H1 (cell line): ENCODE results near the gene ME3. TPM values are rescaled to one million over a fixed set of nuclear protein-coding genes. Genes with fewer than 3 reads are reported as not detected.

Experiments used
- CTCF ChIA-PET: fragments of 300-600 bp; sonication (Branson Sonifier 250); formaldehyde crosslinking; loops from one replicate; lab custom pipeline; 2021; ENCODE audit not compliant: partially characterized antibody; lab: Charles Lee
- POLR2A ChIA-PET: fragments of 300-600 bp; sonication (Branson Sonifier 250); formaldehyde crosslinking; loops from one replicate; lab custom pipeline; 2021; ENCODE audit warnings: inconsistent platforms; ENCODE audit not compliant: partially characterized antibody; lab: Charles Lee
- DNase-seq, 2 experiments: peaks; one replicate each; pipeline versions ENCODE4 v3.0.0 to v3.0.0-alpha.2; 2010 to 2022; ENCODE audit warnings: low spot score in 2 of 2, low read depth in 1 of 2, mixed read lengths in 1 of 2
- FAIRE-seq: peaks from 2 replicates; lab custom pipeline; 2011; peaks lifted over from hg19 to GRCh38; lab: Jason Lieb, UNC
- H2AFZ ChIP-seq: 2 replicates; pipeline ENCODE4 v1.8.1; 2012; ENCODE audit warnings: low read length, inconsistent platforms
- H2AK5ac ChIP-seq: 2 replicates; pipeline ENCODE4 v1.6.1; 2013; ENCODE audit warnings: low read depth, low read length
- H2BK120ac ChIP-seq: replicated peaks from 2 replicates; pipeline ENCODE3; 2013; ENCODE audit warnings: low read depth, low read length, inconsistent platforms
- H2BK12ac ChIP-seq: 2 replicates; pipeline ENCODE4 v1.6.1; 2013; ENCODE audit warnings: low read depth, low read length
- H2BK15ac ChIP-seq: 2 replicates; pipeline ENCODE4 v1.6.1; 2013; ENCODE audit warnings: low read length
- H2BK20ac ChIP-seq: 2 replicates; pipeline ENCODE4 v1.6.1; 2013; ENCODE audit warnings: low read length
- H2BK5ac ChIP-seq: 2 replicates; pipeline ENCODE4 v1.6.1; 2013; ENCODE audit warnings: low read depth, low read length
- H3K14ac ChIP-seq: 2 replicates; pipeline ENCODE4 v1.6.1; 2013; ENCODE audit warnings: inconsistent platforms; ENCODE audit not compliant: insufficient read length
- H3K18ac ChIP-seq: 2 replicates; pipeline ENCODE4 v1.6.1; 2013; ENCODE audit warnings: low read length; ENCODE audit errors: extremely low read depth
- H3K23ac ChIP-seq: 2 replicates; pipeline ENCODE4 v1.6.1; 2013; ENCODE audit warnings: inconsistent platforms; ENCODE audit not compliant: insufficient read length
- H3K23me2 ChIP-seq: 2 replicates; pipeline ENCODE4 v1.6.1; 2013; ENCODE audit warnings: low read depth, low read length
- H3K27ac ChIP-seq: 2 replicates; pipeline ENCODE4 v1.6.1; 2011; ENCODE audit warnings: low read depth, low read length, inconsistent platforms
- H3K27me3 ChIP-seq, 4 experiments: replicated peaks in 1 of 4; 1 replicate in 1 of 4; 2 replicates in 3 of 4; pipeline versions ENCODE4 v1.6.1 to v1.8.1; 2011 to 2013; ENCODE audit warnings: low read length in 3 of 4, mild to moderate bottlenecking in 3 of 4, inconsistent platforms in 2 of 4, mixed read lengths in 2 of 4, moderate library complexity in 1 of 4; ENCODE audit not compliant: control insufficient read depth in 3 of 4, insufficient read depth in 3 of 4; ENCODE audit errors: extremely low read depth in 1 of 4
- H3K36me3 ChIP-seq, 4 experiments: 2 replicates each; pipeline versions ENCODE4 v1.6.1 to v1.8.1; 2011 to 2013; ENCODE audit warnings: mild to moderate bottlenecking in 4 of 4, low read length in 3 of 4, moderate library complexity in 2 of 4, control low read depth in 1 of 4, inconsistent platforms in 1 of 4; ENCODE audit not compliant: insufficient read depth in 4 of 4, control insufficient read depth in 2 of 4
- H3K4ac ChIP-seq: replicated peaks from 2 replicates; pipeline ENCODE3; 2013; ENCODE audit warnings: low read length, low read depth, mixed read lengths, inconsistent platforms; ENCODE audit not compliant: insufficient read length
- H3K4me1 ChIP-seq, 4 experiments: replicated peaks in 1 of 4; 1 replicate in 1 of 4; 2 replicates in 3 of 4; pipeline versions ENCODE4 v1.6.1 to v1.8.1; 2011 to 2013; ENCODE audit warnings: low read length in 3 of 4, inconsistent platforms in 2 of 4, mixed read lengths in 1 of 4; ENCODE audit not compliant: insufficient read depth in 4 of 4, control insufficient read depth in 3 of 4
- H3K4me2 ChIP-seq, 2 experiments: 2 replicates each; pipeline versions ENCODE4 v1.6.1 to v1.8.1; 2011 to 2013; ENCODE audit warnings: low read depth in 2 of 2, low read length in 2 of 2, control low read depth in 1 of 2, inconsistent platforms in 1 of 2, mild to moderate bottlenecking in 1 of 2; ENCODE audit not compliant: insufficient read depth in 1 of 2
- H3K4me3 ChIP-seq, 4 experiments: fragments of 200-600, 300-600 bp in 1 of 4; sonication (generic), shearing (Covaris generic), sonication (Bioruptor Twin) in 1 of 4; 2 replicates each; pipeline versions ENCODE4 v1.5.1 to v1.8.1; 2011 to 2016; ENCODE audit warnings: low read length in 4 of 4, low read depth in 3 of 4, control low read depth in 2 of 4, inconsistent platforms in 2 of 4, mild to moderate bottlenecking in 2 of 4, mixed read lengths in 1 of 4, moderate library complexity in 1 of 4; ENCODE audit not compliant: insufficient read depth in 2 of 4; ENCODE audit errors: extremely low read depth in 1 of 4
- H3K56ac ChIP-seq: replicated peaks from 2 replicates; pipeline ENCODE3; 2013; ENCODE audit warnings: low read depth, mild to moderate bottlenecking, mixed read lengths, low read length, inconsistent platforms; ENCODE audit not compliant: insufficient read length
- H3K79me1 ChIP-seq: 2 replicates; pipeline ENCODE4 v1.6.1; 2013; ENCODE audit warnings: low read depth, low read length, control low read depth
- H3K79me2 ChIP-seq, 2 experiments: 2 replicates each; pipeline versions ENCODE4 v1.6.1 to v1.8.1; 2012 to 2013; ENCODE audit warnings: low read length in 2 of 2, mild to moderate bottlenecking in 2 of 2, inconsistent platforms in 1 of 2; ENCODE audit not compliant: insufficient read depth in 2 of 2, control insufficient read depth in 1 of 2
- H3K9ac ChIP-seq, 4 experiments: replicated peaks in 1 of 4; 1 replicate in 1 of 4; 2 replicates in 3 of 4; pipeline versions ENCODE4 v1.6.1 to v1.8.1; 2011 to 2013; ENCODE audit warnings: low read depth in 3 of 4, low read length in 3 of 4, control low read depth in 2 of 4, mild to moderate bottlenecking in 2 of 4, moderate library complexity in 2 of 4, inconsistent platforms in 1 of 4; ENCODE audit errors: extremely low read depth in 1 of 4
- H3K9me3 ChIP-seq, 2 experiments: 2 replicates each; pipeline versions ENCODE4 v1.6.1 to v1.8.1; 2012 to 2013; ENCODE audit warnings: mild to moderate bottlenecking in 2 of 2, moderate library complexity in 2 of 2, control low read depth in 1 of 2, inconsistent platforms in 1 of 2, low read depth in 1 of 2, low read length in 1 of 2, mixed read lengths in 1 of 2; ENCODE audit not compliant: insufficient read depth in 2 of 2
- H4K20me1 ChIP-seq, 2 experiments: replicated peaks in 1 of 2; 2 replicates each; pipeline versions ENCODE3 to v1.8.1; 2011 to 2013; ENCODE audit warnings: inconsistent platforms in 2 of 2, low read length in 2 of 2, mild to moderate bottlenecking in 1 of 2; ENCODE audit not compliant: insufficient read depth in 2 of 2, control insufficient read depth in 1 of 2
- H4K5ac ChIP-seq: 2 replicates; pipeline ENCODE4 v1.6.1; 2013; ENCODE audit warnings: low read length, low read depth, mixed read lengths, inconsistent platforms; ENCODE audit not compliant: insufficient read length
- H4K8ac ChIP-seq: 2 replicates; pipeline ENCODE4 v1.8.0; 2013; ENCODE audit warnings: mild to moderate bottlenecking, moderate library complexity, low read length, inconsistent platforms; ENCODE audit not compliant: insufficient read depth; ENCODE audit errors: extremely low read depth
- H4K91ac ChIP-seq: replicated peaks from 2 replicates; pipeline ENCODE3; 2013; ENCODE audit warnings: low read length, mixed read lengths, inconsistent platforms; ENCODE audit not compliant: insufficient read length
- ATF3 ChIP-seq: IDR thresholded peaks from 2 replicates; pipeline ENCODE4 v1.6.1; 2011; ENCODE audit warnings: low read depth, mild to moderate bottlenecking, low read length; ENCODE audit not compliant: insufficient read depth
- CTCF ChIP-seq, 3 experiments: IDR thresholded peaks; 1 replicate in 2 of 3; 2 replicates in 1 of 3; pipeline versions ENCODE4 v1.5.1 to v1.6.1; 2011; ENCODE audit warnings: low read length in 3 of 3, mild to moderate bottlenecking in 3 of 3, inconsistent platforms in 2 of 3, low read depth in 1 of 3, moderate library complexity in 1 of 3; ENCODE audit not compliant: insufficient read depth in 1 of 3; ENCODE audit errors: control extremely low read depth in 1 of 3
- EZH2 ChIP-seq: fragments of 200-600 bp; sonication (generic); IDR thresholded peaks from 2 replicates; pipeline ENCODE4 v1.7.1; 2012; ENCODE audit warnings: low read depth, mild to moderate bottlenecking, moderate library complexity, low read length, inconsistent platforms; ENCODE audit not compliant: severe bottlenecking
- JUN ChIP-seq: IDR thresholded peaks from 2 replicates; pipeline ENCODE4 v1.6.1; 2011; ENCODE audit warnings: low read depth, mild to moderate bottlenecking, improper control_type of control experiment, low read length
- MAFK ChIP-seq: IDR thresholded peaks from 2 replicates; pipeline ENCODE4 v1.6.1; 2012; ENCODE audit warnings: low read depth, mild to moderate bottlenecking, improper control_type of control experiment, low read length
- POLR2A ChIP-seq, 2 experiments: IDR thresholded peaks; 1 replicate in 1 of 2; 2 replicates in 1 of 2; pipeline ENCODE4 v1.6.1; 2011; ENCODE audit warnings: low read depth in 2 of 2, low read length in 2 of 2, mild to moderate bottlenecking in 2 of 2; ENCODE audit errors: control extremely low read depth in 1 of 2
- POU5F1 ChIP-seq: IDR thresholded peaks from 2 replicates; pipeline ENCODE4 v1.6.1; 2011; ENCODE audit warnings: low read depth, mild to moderate bottlenecking, low read length, moderate library complexity
- SP2 ChIP-seq: IDR thresholded peaks from 2 replicates; pipeline ENCODE4 v1.6.1; 2012; ENCODE audit warnings: mild to moderate bottlenecking, low read length, inconsistent platforms
- SUZ12 ChIP-seq: fragments of 200-600 bp; sonication (generic); IDR thresholded peaks from 2 replicates; pipeline ENCODE4 v1.6.1; 2012; ENCODE audit warnings: mild to moderate bottlenecking, inconsistent platforms, low read length, moderate library complexity, mixed read lengths
- TAF7 ChIP-seq: optimal IDR thresholded peaks from 2 replicates; pipeline ENCODE3; 2011; ENCODE audit warnings: low read depth, mild to moderate bottlenecking, inconsistent platforms, low read length, moderate library complexity, borderline replicate concordance
- TBP ChIP-seq: IDR thresholded peaks from 2 replicates; pipeline ENCODE4 v1.6.1; 2011; ENCODE audit warnings: low read depth, low read length, improper control_type of control experiment
- TEAD4 ChIP-seq: IDR thresholded peaks from 2 replicates; pipeline ENCODE4 v1.6.1; 2012; ENCODE audit warnings: low read depth, low read length, inconsistent platforms, mixed read lengths
- WGBS, 2 experiments: shearing (Covaris generic) in 1 of 2; methylation state at CpG; one replicate each; pipeline versions ENCODE4 v1.1.6 to v1.1.7; 2013 to 2015; ENCODE audit warnings: low lambda C conversion rate in 2 of 2, mixed read lengths in 2 of 2, inconsistent platforms in 1 of 2, low coverage in 1 of 2, missing lambda C conversion rate in 1 of 2; ENCODE audit not compliant: insufficient replicate concordance in 2 of 2, insufficient coverage in 1 of 2, insufficient read length in 1 of 2; ENCODE audit errors: extremely low coverage in 1 of 2, missing lambda C conversion rate in 1 of 2; 5-methylcytosine and 5-hydroxymethylcytosine counted together
- polyA plus RNA-seq, 7 experiments: library from polyadenylated mRNA; depleted of rRNA in 3 of 7; stranded (reverse) in 5 of 7; unstranded in 2 of 7; fragments of >200 nt in 5 of 7; fragments of 200-250 nt in 2 of 7; gene quantifications; 1 replicate in 5 of 7; 2 replicates in 1 of 7; 4 replicates in 1 of 7; pipeline versions ENCODE4 v1.2.1 to v1.2.3, GENCODE V29; 2011 to 2013; ENCODE audit warnings: missing spikeins in 2 of 7, mixed read lengths in 2 of 7
- total RNA-seq: library from RNA; stranded (reverse); fragmentation: NEBNext Ultra II Directional; extraction: Animal tissue kit (Norgen Biotek cat#: 25700); gene quantifications from 2 replicates; pipeline ENCODE4 v1.2.1, GENCODE V29; 2021

The ME3 gene
- total and polyA plus RNA-seq, 2 of the 8 experiments (the other 6 are each of a cell fraction or from before 2014, with no cell fraction given), result 1.5 to 2.8 TPM

- no peak overlapping the region for H2BK20ac ChIP-seq
- H3K36me3 ChIP-seq, result no peaks in the 10 kb centered on the region
- no peaks in the 10 kb centered on the region for H3K79me2 ChIP-seq
- H3K79me1 ChIP-seq, result no peaks in the 10 kb centered on the region
- H2BK15ac ChIP-seq, result no peak overlapping the region
- H2BK120ac ChIP-seq, result no peak overlapping the region
- no peak for FAIRE-seq
- H4K20me1 ChIP-seq, result no peaks in the 10 kb centered on the region
- no peaks in the 10 kb centered on the region for H3K27me3 ChIP-seq
- H2BK12ac ChIP-seq, result no peak overlapping the region
- no peak overlapping the region for H3K27ac ChIP-seq
- WGBS, 2 experiments, result 67% methylated on average over 2 of the region's 2 CpGs; no CpG with 5 or more reads in 1 of the 2 experiments
- no peak overlapping the region for H3K56ac ChIP-seq
- no peaks in the 10 kb centered on the region for H3K9me3 ChIP-seq
- no peak overlapping the region for H3K4me2 ChIP-seq
- no peak overlapping the region for H3K9ac ChIP-seq
- CTCF ChIA-PET, result interaction anchor here (1.3 to 2.3 kb wide), 4 partner anchors 19 to 176 kb away, joined by 4 to 9 read pairs (median 6); no protein-coding TSS in a partner anchor
- no peak overlapping the region for H2BK5ac ChIP-seq
- no peak overlapping the region for H4K8ac ChIP-seq
- H4K91ac ChIP-seq, result no peak overlapping the region
- H3K14ac ChIP-seq, result no peak overlapping the region
- H3K18ac ChIP-seq, result no peak overlapping the region
- no peak overlapping the region for H4K5ac ChIP-seq
- no peak overlapping the region for H2AFZ ChIP-seq
- no peaks in the 10 kb centered on the region for H3K23me2 ChIP-seq
- no peak for DNase-seq
- POLR2A ChIA-PET, result interaction anchor here (0.9 kb wide), 1 partner anchor 35 kb away, joined by 3 read pairs; no protein-coding TSS in a partner anchor
- no peak overlapping the region for H2AK5ac ChIP-seq
- no peak overlapping the region for H3K4me3 ChIP-seq
- no peak overlapping the region for H3K23ac ChIP-seq
- H3K4me1 ChIP-seq, result peaks cover 0 to 2% (median 0%) of the 10 kb centered on the region in 4 experiments; a peak in 2 of 7 replicates
- H3K4ac ChIP-seq, result no peak overlapping the region
- no peak for TF ChIP-seq SP2
- no peak for TF ChIP-seq TBP
- no peak for TF ChIP-seq JUN
- TF ChIP-seq POU5F1, result no peak
- no peak for TF ChIP-seq ATF3
- TF ChIP-seq POLR2A (IDR thresholded peaks at IDR 0.05; ENCODE audit: control extremely low read depth in 1 of 2, low read depth in 2 of 2, low read length in 2 of 2), result no peak
- TF ChIP-seq SUZ12, result no peak
- no peak for TF ChIP-seq MAFK
- TF ChIP-seq CTCF (IDR thresholded peaks at IDR 0.05; ENCODE audit: control extremely low read depth in 1 of 3, insufficient read depth in 1 of 3, low read depth in 1 of 3, low read length in 3 of 3), result no peak
- no peak for TF ChIP-seq TEAD4
- no peak for TF ChIP-seq TAF7
- no peak for TF ChIP-seq EZH2
Measured at GRCh38 chr11:86396396-86396795, 276.0 kb downstream of the ME3 start.
